Skeletal muscle satellite cell (primary cell): ENCODE results near the gene FAM83C.
"Not testable (repeated sequence)": the region's sequence is repeated elsewhere in the genome, so short reads cannot be mapped to it uniquely, and the experiment has no call there.

ENCODE experiments used
- H3K27me3 ChIP-seq: 2 replicates; pipeline ENCODE4 v1.7.0; 2013; ENCODE audit warnings: low read length; ENCODE audit not compliant: control insufficient read depth, insufficient read depth
- H3K36me3 ChIP-seq: 2 replicates; pipeline ENCODE4 v1.7.0; 2013; ENCODE audit warnings: mild to moderate bottlenecking, control low read depth, low read length; ENCODE audit not compliant: insufficient read depth
- H3K4me1 ChIP-seq: 2 replicates; pipeline ENCODE4 v1.7.0; 2013; ENCODE audit warnings: low read length; ENCODE audit not compliant: control insufficient read depth, insufficient read depth
- H3K4me2 ChIP-seq: 2 replicates; pipeline ENCODE4 v1.7.0; 2013; ENCODE audit warnings: mild to moderate bottlenecking, low read length
- H3K4me3 ChIP-seq: 2 replicates; pipeline ENCODE4 v1.7.0; 2013; ENCODE audit warnings: low read length
- H3K9ac ChIP-seq: 2 replicates; pipeline ENCODE4 v1.7.0; 2013; ENCODE audit warnings: mild to moderate bottlenecking, low read depth, low read length, moderate library complexity
- H3K9me3 ChIP-seq: replicated peaks from 2 replicates; pipeline ENCODE4 v1.7.0; 2013; ENCODE audit warnings: mild to moderate bottlenecking, control low read depth, low read length

FAM83C gene

DNA sequence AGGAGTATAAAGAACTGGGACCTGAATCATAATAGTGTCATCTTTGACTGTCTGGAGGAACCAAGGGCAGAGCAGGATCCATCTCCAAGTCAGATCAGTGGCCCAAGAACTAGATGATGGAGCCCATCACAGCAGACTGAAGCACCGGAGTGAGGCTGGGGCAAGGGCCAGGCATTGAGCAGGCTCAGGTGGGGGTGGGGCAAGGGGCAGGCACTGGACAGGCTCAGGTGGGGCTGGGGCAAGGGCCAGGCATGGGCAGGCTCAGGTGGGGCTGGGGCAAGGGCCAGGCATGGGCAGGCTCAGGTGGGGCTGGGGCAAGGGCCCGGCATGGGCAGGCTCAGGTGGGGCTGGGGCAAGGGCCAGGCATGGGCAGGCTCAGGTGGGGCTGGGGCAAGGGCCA lies 39.6 kb downstream of the FAM83C start:
- not testable (repeated sequence) for H3K9ac ChIP-seq

GRCh38 chr20:35252037-35252461 lies 40.2 kb downstream of the FAM83C start:
- no peak overlapping the region for H3K9ac ChIP-seq
- no peak overlapping the region for H3K4me3 ChIP-seq
- H3K27me3 ChIP-seq: no peaks in the 10 kb centered on the region
- H3K4me2 ChIP-seq: no peak overlapping the region
- no peaks in the 10 kb centered on the region for H3K9me3 ChIP-seq
- no peaks in the 10 kb centered on the region for H3K4me1 ChIP-seq
- H3K36me3 ChIP-seq: no peaks in the 10 kb centered on the region

More for the DNA sequence above, 39.6 kb downstream of the FAM83C start:
- H3K27me3 ChIP-seq, H3K9me3 ChIP-seq, H3K4me1 ChIP-seq, H3K36me3 ChIP-seq, H3K4me2 ChIP-seq, H3K4me3 ChIP-seq: not testable (repeated sequence)

DNA sequence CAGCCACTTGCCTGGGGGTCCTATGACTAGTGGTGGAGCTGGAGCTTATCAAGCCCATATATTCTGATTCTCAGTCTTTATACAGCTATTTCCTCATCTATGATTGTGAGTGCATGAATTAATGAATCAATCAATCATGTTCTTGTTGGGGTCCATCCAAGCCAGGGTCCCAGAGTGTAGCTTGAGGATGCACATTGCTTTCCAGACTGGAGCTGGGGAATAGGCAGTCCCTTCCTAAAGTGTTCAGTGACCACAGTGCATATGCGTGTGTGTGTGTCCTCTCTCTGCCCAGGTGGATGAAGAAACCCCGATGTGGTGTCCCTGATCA lies 40.6 kb downstream of the FAM83C start:
- no peaks in the 10 kb centered on the region for H3K4me1 ChIP-seq
- no peak overlapping the region for H3K4me2 ChIP-seq
- H3K27me3 ChIP-seq: no peaks in the 10 kb centered on the region
- no peak overlapping the region for H3K4me3 ChIP-seq
- H3K9ac ChIP-seq: no peak overlapping the region
- H3K9me3 ChIP-seq: no peaks in the 10 kb centered on the region
- no peaks in the 10 kb centered on the region for H3K36me3 ChIP-seq

DNA sequence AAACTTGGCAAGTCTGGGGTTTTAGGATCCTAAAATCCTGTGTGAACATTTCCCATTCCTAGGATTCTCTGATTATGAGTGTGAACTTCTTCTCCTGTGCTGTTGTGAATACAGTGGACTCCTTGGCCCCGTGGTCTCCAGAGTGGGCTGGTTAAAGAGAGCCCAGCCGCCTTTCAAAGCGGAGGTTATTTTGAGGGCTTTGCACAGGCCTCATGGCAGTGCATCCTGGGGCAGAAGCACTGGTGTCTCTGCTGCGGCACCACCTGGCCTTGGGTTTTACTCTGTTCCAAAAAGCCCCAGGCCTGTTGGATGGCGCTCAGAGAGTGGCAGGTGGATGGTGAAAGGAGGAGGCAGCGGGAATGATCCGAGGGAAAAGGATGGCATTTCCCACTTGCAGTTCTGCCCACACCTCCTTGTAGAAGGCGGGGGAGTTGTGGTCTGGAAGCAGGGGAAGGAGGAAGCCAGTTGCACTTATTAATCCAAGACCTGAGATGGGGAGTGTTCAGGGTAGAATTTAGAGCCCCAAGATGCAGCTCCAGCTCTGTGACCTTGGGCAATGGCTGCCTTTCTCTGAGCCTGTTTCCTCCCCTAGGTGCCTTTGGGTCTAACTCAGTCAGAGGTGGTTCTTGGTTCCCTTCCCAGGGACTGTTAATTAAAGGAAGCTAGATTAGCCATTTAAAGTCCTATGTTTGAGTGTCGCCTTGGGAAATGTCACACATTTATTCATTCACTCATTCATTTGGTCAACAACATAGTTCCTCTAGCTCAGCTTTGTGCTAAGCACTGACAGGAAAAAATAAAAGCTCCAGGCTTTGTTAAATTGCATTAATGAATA lies 43.4 kb downstream of the FAM83C start:
- Histone ChIP-seq H3K27me3 (no peaks in the 10 kb centered on the region), H3K4me1 (no peaks in the 10 kb centered on the region), H3K4me3 (no peak overlapping the region), H3K36me3 (no peaks in the 10 kb centered on the region), H3K9ac (no peak overlapping the region), H3K4me2 (no peak overlapping the region), H3K9me3 (no peaks in the 10 kb centered on the region)

DNA sequence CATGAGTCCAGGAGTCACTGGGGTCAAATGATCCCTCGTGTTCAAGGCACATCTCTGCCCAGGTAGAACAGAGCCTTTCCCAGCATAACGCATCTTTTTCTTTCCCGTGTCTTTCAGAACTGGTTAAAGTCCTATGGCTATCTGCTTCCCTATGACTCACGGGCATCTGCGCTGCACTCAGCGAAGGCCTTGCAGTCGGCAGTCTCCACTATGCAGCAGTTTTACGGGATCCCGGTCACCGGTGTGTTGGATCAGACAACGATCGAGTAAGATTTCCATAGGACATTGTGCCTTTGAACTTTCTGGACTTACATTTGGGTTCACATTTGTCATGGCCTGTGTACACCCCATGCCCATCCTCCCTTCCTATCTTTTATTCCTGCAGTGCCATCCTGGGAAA lies 45.5 kb downstream of the FAM83C start:
- no peak overlapping the region for H3K4me3 ChIP-seq
- no peaks in the 10 kb centered on the region for H3K4me1 ChIP-seq
- peaks cover 4% of the 10 kb centered on the region for H3K27me3 ChIP-seq
- H3K9me3 ChIP-seq: no peaks in the 10 kb centered on the region
- H3K36me3 ChIP-seq: no peaks in the 10 kb centered on the region
- no peak overlapping the region for H3K9ac ChIP-seq
- no peak overlapping the region for H3K4me2 ChIP-seq

DNA sequence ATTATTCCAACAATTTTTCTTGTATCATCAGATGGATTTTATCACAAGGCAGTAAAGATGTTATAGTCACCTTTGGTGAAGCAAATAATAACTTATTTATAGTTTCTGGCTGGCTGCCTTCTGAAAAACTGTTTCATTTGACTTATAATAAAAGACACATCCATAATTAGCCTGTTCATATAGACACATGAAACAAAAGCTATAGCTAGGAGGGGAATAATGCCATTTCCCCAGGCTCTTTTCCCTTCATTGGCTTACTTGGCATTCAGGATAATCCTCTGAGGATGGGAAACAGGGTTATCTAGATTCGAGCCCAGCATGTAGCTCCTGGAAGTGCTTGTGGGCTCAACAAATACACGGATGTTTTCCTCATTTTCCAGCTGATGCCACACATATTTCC lies 48.2 kb downstream of the FAM83C start:
- no peaks in the 10 kb centered on the region for H3K9me3 ChIP-seq
- H3K4me3 ChIP-seq: no peak overlapping the region
- H3K4me1 ChIP-seq: no peaks in the 10 kb centered on the region
- no peak overlapping the region for H3K9ac ChIP-seq
- H3K4me2 ChIP-seq: no peak overlapping the region
- H3K27me3 ChIP-seq: peaks cover 14% of the 10 kb centered on the region
- H3K36me3 ChIP-seq: no peaks in the 10 kb centered on the region

GRCh38 chr20:35243317-35243716 lies 48.9 kb downstream of the FAM83C start:
- Histone ChIP-seq H3K27me3 (peaks cover 14% of the 10 kb centered on the region), H3K9ac (no peak overlapping the region), H3K9me3 (no peaks in the 10 kb centered on the region), H3K36me3 (no peaks in the 10 kb centered on the region), H3K4me3 (no peak overlapping the region), H3K4me2 (no peak overlapping the region), H3K4me1 (no peaks in the 10 kb centered on the region)

- Histone ChIP-seq H3K36me3 (no peaks in the 10 kb centered on the region), H3K9me3 (no peaks in the 10 kb centered on the region), H3K4me2 (no peak overlapping the region), H3K27me3 (peaks cover 14% of the 10 kb centered on the region), H3K4me3 (no peak overlapping the region), H3K9ac (no peak overlapping the region), H3K4me1 (no peaks in the 10 kb centered on the region)
Measured at GRCh38 chr20:35240811-35241293, 51.4 kb downstream of the FAM83C start.

DNA sequence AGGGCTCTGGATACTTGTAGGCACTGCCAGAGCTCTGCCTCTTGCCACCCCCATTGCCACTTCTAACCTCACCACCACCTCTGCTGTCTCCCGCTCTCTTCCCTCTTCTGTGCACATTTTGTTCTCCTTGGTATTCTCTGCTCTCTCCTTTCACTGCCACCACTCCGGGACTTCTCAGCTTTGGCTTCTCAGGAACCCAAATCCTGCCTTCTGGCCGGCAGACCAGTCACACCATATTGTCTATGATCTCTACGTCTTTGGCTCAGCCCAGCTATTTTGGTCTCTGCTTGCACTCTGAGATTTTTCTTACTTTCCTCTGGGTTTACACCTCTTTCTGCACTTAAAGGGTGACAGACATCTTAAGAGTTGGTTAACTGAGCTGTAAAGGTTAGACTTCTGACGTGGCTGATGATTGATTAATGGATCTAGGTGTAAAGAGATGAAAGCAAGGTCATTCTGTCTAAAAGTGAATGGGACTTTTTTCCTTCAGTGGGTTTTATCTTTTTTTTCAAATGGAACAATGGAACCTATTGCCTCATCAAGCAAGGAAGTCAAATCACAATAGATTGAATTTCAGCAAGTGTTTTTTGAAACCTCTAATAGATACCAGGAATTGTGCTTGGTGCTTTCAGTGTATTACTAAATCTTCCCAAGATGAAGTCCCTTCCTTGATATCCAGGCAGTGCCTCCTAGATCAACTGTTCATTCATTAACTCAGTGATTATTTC lies 52.0 kb downstream of the FAM83C start:
- no peaks in the 10 kb centered on the region for H3K9me3 ChIP-seq
- H3K4me2 ChIP-seq: no peak overlapping the region
- no peaks in the 10 kb centered on the region for H3K36me3 ChIP-seq
- H3K4me1 ChIP-seq: no peaks in the 10 kb centered on the region
- H3K9ac ChIP-seq: no peak overlapping the region
- H3K4me3 ChIP-seq: no peak overlapping the region
- peaks cover 14% of the 10 kb centered on the region for H3K27me3 ChIP-seq

- Histone ChIP-seq H3K27me3 (peaks cover 14% of the 10 kb centered on the region), H3K9me3 (no peaks in the 10 kb centered on the region), H3K4me1 (no peaks in the 10 kb centered on the region), H3K4me3 (no peak overlapping the region), H3K36me3 (no peaks in the 10 kb centered on the region), H3K4me2 (no peak overlapping the region), H3K9ac (no peak overlapping the region)
Measured at GRCh38 chr20:35238735-35239134, 53.5 kb downstream of the FAM83C start.

- Histone ChIP-seq H3K9me3 (no peaks in the 10 kb centered on the region), H3K36me3 (no peaks in the 10 kb centered on the region), H3K4me3 (no peak overlapping the region), H3K9ac (no peak overlapping the region), H3K27me3 (peaks cover 14% of the 10 kb centered on the region), H3K4me1 (no peaks in the 10 kb centered on the region), H3K4me2 (no peak overlapping the region)
Measured at GRCh38 chr20:35238170-35238569, 54.1 kb downstream of the FAM83C start.

DNA sequence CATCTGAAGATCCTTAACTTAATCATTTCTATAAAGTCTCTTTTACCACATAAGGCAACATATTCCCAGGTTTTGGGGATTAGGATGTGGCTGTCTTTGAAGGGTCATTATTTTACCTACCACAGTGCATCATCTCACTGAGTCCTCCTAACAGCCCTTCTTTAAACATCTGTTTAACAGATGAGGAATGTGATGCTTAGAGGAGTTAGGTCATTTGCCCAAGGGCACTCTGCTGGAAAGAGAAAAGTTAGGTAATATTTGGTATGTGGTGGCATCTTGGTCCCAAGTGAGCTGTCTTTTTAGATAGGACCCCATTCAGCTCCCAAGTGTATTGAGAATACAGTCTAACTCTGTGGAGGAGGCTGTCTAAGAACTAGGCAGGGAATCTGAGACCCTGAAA lies 54.7 kb downstream of the FAM83C start:
- Histone ChIP-seq H3K4me1 (peaks cover 4% of the 10 kb centered on the region), H3K4me3 (no peak overlapping the region), H3K36me3 (no peaks in the 10 kb centered on the region), H3K27me3 (peaks cover 12% of the 10 kb centered on the region), H3K9me3 (no peaks in the 10 kb centered on the region), H3K4me2 (no peak overlapping the region), H3K9ac (no peak overlapping the region)
